Hematopoietic multipotent progenitor cell treated with erythropoietin and hydrocortisone succinate and interleukin-3 and kit ligand, for 17 days (in vitro differentiated cells): Measurements from ENCODE around the gene AURKA.
"Not testable (repeated sequence)": the region's sequence is repeated elsewhere in the genome, so short reads cannot be mapped to it uniquely, and the experiment has no call there.

Experiments used
- DNase-seq: peaks from one replicate; pipeline ENCODE4 v3.0.0-alpha.2; 2015; ENCODE audit warnings: low spot score

AURKA gene

DNA sequence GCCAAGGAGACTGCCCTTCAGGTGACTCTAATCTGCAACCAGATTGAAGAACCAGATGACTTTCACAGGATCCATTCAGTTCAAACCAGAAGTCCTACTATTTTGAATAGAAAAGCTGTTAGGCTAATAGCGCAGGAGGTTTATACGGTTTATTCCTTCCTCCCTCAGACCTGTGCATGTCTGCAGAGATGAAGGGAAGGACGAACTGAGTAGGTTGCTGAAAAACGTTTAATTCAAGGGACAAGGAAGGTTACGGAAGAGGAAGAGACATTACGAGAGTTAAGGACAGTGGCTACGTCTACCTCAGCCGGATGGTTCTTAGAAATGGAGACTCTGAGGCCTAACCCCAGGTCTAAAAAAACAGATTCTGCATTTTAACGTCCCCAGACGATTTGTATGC lies 978 bp downstream of the AURKA start:
- DNase-seq, result no peak

DNA sequence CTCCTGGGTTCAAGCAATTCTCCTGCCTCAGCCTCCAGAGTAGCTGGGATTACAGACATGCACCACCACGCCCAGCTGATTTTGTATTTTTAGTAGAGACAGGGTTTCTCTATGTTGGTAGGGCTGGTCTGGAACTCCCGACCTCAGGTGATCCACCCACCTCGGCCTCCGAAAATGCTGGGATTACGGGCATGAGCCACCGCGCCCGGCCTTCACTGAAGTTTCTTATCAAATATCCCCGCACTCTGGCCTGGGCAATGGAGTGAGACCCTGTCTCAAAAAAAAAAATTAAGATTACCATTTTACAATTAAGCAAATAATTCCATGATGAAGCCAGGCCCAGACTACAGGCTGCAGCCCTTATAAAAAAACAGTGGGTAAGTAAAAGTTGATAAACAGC lies 1.6 kb downstream of the AURKA start:
- not testable (repeated sequence) for DNase-seq

DNA sequence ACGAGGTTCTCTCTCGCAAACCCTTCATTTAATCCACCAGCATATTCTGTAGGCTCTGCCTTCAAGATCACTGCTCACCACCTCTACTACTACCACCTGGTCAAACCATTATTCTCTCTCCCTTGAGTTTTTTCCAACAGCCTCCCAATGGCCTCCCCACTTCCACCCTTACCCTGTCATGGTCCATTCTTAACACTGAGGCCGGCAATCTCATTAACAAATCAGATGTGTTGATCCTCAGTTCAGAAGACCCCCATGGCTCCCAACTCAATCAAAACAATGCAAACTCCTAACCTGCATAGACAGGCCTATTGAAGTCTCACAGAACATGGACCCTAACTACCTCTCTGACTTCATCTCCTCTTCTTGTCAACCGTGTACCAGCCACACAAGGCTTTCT lies 2.2 kb downstream of the AURKA start:
- no peak for DNase-seq

DNA sequence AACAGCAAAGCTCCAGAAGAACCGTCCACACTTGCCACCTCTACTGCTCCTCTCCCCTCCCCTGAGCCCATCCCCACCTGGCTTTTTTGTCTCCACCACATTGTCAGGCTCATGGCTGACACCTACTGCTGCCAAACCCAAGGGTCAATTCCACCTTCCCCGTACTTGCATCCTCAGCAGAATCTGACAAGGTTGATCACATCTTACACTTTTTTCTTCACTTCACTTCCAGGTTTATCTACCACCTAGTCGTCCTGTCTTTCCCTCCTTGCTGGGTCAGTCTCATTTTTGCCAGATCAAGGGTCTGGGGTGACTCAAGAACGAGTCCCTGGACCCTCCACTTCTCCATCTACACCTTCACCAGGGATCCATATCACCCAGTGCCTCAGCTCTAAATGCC lies 3.1 kb downstream of the AURKA start:
- DNase-seq, result no peak

DNA sequence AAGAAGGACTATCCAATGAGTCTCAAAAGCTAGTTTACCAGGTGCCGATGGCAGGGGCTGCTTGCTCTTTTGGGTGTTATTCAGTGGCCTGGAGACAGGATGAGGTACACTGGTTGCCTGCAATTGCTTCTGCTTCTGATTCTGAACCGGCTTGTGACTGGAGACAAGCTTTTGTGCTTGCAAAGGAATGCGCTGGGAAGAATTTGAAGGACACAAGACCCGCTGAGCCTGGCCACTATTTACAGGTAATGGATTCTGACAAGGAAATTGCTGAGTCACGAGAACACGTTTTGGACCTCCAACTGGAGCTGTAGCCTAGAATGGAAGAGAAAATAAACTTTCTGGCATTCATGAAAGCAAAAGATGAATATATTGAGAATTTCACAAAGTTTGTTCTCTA lies 5.8 kb downstream of the AURKA start:
- DNase-seq, result no peak

DNA sequence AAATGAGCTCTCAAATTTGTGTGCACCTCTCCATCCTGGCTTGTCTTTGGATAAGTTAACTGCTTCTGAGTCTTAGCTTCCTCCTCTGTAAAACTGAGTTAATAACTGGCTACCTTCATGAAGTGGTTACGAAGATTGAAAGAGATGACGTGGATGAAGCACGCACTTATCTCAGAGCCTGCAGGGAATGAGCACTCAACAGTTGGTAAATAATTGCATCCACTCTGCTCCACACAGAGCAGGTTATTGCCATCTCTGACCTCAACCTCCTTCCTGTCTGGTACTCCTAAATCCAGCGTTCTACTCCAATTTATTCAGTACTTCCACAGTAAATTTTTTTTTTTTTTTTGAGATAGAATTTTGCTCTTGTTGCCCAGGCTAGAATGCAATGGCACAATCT lies 6.9 kb downstream of the AURKA start:
- DNase-seq, result no peak

DNA sequence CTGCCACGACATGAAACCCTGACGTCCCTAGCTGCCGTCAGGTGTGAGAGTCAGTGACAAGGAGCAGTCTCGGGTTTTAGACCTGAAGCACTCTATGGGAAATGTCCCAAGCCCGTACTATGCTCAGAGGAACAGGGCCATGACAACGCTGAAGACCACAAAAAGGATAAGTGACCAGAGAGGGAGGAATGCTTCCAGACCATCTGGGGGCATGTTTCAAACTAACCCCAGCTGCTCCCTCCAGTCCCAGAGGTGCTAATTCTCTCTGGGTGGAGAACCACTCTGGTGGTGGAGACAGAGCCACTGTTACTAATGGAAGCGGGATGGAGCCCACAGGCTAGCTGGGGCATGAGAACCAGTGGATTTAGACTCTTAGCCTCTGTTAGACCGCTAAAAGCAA lies 8.7 kb downstream of the AURKA start:
- DNase-seq, result no peak

DNA sequence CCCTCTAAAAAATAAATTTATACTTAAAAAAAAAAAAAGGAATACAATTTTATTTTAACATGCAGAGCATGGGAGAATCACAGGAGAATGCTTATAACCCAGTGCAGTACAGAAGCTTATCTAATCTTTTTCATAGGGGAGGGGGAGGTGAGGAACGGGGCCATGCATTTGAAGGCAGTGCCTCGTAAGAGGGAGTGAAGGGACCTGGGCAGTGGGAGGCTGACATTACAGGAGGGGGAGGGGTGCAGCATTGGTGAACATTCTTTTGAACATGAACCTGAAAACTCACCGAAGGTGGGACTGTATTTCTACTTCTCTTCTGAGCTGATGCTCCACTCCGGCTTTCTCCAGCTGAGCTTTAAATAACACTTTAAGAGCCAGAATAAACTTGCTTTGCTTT lies 9.3 kb downstream of the AURKA start:
- no peak for DNase-seq

DNA sequence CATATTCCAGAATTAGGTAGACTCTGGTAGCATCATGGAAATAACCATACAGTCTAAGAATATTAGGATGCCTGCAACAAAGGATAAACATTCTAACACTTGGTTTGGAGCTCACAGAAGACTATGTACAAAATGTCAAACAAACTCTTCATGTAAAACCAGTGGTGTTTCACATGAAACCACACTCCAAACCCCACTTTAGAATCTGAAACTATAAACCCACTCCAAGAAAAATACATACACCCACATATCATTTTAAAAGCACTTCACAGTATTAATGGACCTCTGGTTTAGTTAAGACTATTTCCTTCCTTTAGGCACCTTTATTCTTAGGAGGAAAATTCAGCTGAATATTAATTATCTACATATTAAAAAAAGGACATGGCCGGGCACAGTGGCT lies 10.5 kb downstream of the AURKA start:
- DNase-seq, result no peak

DNA sequence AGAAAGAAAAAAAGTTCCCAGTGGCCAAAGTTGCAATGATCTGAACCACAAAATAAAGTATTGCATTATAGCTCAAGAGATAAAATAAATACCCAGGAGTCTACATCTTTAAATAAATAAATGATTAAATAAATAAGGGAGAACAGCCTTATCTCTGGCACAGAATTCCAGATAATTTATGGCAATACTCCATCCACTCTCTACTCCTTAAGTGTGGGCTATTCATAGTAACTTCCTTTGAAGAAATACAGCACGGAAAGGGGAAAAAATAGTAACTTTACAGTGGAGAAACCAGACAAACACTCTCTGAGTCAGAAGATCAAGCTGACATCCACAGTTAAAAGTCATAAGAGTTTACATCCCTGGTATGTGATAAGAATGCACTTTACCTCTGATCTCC lies 11.6 kb downstream of the AURKA start:
- no peak for DNase-seq

DNA sequence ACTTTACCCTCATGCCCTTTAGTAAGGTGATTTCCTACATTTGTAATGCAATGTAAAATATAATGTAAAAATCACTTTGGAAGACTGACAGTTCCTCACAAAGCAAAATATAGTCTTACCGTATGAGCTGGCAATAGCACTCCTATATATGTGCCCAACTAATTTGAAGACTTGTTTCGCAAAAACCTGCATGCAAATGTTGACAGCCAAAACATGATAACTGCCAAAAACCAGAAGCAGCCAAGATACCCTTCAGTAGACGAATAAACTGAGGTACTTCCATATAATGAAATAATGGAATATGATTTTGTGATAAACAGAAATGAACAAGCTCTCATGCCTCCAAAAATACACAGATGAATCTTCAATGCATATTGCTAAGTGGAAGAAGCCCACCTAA lies 13.6 kb downstream of the AURKA start:
- DNase-seq, result no peak

DNA sequence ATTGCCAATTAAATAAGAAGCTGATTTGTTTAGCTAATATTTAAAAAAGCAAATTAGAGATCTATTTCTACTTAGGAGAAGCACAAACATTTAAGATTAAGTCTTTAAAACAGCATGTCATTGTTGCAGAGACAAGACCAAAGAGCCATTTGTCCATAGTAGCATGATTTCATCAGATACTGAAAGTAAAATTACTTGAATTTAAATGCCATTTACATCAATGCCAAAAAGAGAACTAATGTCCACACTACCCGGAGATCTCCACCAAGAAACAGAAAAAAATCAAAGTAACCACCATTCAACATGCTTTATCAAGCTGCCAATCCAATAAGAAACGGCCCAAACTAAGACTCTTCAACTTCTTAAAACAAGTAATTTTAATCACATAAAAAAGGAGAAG lies 15.7 kb downstream of the AURKA start:
- no peak for DNase-seq

DNA sequence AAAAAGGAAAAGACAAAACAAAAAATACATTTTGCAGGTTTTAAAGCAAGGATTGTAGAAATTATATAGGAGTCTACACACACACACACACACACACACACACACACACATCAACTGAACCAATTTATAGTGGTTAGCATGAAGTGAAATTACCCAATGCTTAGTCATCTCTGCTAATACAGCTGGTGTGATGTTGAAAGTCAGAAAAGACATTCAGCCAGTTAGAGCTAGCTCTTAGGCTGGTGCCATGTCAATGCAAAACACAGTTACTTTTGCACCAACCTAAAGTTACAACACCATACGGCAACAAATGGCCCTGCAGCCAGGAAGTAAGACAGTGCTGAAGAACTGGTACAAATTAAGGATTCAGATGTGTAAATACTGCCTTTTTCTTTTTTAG lies 18.1 kb downstream of the AURKA start:
- peak; percentile 22 for DNase-seq

DNA sequence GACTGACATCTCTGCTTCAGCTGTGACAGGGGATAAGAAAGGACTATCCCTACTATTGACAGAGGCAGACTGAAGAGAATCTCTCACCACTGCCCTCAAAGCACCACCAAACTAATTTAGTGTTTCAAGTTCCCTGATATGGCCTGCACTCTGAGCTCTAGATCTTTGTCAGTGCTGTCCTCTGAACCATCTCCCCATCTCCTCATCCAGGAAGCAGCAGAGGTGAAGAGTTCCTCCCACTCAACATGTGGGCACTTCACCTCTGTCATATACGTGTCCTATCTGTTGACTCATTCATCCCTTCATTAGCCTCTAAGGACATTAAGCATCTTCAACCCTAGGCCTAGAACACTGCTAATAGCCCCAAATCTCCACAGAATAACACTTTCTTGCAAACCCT lies 19.2 kb downstream of the AURKA start:
- DNase-seq, result no peak

DNA sequence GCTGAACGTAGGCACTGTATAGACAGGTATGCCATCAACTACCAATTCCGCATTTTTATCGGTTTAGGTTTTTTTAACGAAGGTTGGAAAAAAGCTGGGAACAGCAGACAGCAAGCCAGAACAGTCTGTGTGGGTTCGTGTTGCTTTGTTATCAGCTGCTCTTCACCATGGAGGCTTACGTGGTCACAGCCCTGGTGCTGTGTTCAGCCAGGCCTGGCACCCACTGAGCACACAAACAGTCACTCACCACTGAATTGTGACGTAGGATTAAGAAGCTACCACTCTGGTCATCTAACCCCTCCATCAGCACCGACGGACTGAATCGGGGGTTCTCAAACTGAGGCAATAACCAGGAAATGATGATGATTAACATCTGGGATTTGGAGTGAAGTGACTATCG lies 20.0 kb downstream of the AURKA start:
- DNase-seq, result no peak

DNA sequence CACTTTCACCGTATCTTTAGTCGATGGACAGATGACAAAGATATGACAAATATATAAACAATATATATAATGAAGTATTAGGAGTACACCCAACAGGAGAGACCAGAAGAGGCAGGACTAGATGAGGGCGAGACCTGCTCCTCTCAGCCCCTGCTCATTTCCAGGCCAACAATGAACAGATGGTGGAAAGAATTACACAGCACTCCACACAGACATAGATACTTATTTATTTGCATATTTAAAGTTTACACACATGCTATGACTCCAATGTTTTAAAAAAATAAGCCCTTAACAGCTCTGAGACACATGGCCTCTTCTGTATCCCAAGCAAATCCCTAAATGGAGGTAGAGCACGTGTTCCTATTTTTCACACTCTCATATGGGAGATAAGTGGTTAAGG lies 22.8 kb downstream of the AURKA start:
- no peak for DNase-seq

DNA sequence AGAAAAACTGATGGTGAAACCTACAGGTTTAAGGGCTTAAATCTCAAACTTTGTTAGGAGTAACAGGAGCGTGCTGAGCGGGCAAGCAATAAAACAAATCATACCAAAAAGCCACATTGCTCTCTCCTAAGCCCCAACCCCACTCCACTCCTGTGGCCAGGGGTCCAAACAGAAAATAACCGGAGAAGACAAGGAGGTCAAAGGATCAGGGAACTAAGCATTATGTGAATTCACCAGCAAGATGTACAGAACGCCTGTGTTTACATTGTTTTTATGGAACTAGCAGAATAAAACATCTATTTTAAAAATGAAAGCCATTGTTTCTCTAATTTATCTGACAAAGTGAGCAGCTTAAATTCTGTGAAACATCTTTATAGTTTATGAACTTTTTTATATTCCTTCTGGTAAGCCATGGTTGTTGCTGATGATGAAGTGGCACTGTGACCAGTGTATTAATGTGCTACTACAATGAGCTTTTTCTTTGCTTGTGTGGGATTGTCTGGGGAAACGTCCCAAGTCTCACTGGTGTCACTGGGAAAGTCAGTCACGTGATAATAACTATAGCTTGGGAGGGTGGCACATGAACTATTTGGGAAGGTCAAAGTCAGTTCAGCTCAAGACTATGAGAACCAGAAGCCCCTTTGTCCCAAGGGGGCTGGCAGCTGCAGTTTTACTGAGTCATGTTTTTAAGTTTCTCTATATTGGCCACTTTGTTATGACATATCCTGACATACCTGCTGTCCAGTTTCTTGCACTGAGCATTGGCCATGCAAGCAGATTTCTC lies 23.5 kb downstream of the AURKA start:
- no peak for DNase-seq

DNA sequence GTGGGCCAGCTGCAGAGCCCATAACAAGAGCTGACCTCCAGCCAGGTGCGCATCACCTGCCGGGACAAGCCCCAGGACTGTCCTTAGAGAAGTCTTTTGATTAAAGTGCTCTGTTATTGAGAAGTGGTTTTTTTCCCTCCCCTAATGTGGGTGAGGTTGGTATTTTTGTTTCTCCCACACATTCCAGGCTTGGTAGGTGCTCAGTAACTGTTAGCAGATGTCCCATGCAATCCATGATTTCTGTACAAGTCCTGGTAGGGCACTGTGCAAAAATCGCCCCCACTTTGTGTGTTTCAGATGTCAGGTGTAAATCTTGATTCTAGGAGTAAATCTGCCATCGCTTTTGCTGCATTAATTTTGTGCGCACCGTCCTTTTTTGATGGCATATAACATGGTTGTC lies 28.5 kb downstream of the AURKA start:
- DNase-seq, result peak; percentile 52

DNA sequence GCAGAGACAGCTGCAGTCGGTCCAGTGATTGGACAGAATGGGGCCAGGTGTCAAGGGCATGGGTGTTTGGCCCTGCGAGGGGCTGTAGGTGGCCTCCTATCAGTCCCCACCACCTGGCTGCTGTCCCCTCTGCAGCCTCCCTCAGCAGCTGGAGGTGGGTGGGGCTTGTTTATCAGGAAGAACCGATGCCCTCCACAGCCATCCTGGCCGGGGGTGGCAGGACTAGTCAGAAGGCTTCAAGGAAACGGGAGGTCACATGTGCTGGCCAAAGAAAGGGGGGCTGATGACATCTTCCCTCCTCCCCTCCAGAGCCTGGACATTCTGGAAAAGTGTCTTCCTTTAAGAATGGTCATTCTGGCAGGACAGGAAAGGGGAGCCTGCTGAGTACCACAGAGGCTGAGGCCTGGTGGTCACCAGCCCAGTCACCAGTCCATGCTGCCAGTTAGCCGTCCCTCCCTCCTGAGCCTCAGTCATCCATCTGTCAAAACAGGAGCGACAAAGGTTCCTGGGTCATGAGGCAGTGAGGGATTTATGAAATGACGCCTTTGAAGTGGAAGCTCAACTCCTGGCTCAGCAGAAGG lies 29.1 kb downstream of the AURKA start:
- peak; percentile 95 for DNase-seq

DNA sequence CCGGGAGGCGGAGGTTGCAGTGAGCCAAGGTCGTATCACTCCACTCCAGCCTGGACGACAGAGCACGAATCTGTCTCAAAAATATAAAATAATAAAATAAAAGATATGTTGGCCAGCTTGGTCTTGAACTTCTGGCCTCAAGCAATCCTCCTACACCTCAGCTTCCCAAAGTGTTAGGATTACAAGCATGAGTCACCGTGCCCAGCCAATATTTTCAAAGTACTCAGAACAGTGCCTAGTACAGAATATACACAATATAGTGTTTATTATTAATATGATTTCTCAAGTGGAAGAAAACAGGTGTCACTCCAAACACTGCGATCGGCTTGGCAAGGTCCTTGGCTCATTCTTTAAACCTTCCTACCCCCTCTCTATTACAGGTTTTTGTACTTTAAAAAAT lies 30.1 kb downstream of the AURKA start:
- DNase-seq, result peak; percentile 62

DNA sequence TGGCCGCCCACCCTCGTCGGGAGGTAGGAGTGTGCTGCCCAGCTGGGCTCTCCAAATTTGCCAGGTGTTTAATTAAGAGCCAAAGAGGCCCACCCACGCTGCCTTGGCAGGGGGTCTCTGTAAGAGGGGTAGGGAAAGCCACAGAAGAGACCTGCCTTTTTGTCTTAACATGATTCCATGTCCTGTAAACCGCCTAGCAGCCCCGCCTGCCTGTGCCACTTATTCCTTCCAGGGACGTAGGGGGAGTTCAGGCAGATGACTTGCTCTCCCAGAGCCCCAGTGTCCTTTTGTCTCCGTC lies 31.2 kb downstream of the AURKA start:
- DNase-seq, result no peak

DNA sequence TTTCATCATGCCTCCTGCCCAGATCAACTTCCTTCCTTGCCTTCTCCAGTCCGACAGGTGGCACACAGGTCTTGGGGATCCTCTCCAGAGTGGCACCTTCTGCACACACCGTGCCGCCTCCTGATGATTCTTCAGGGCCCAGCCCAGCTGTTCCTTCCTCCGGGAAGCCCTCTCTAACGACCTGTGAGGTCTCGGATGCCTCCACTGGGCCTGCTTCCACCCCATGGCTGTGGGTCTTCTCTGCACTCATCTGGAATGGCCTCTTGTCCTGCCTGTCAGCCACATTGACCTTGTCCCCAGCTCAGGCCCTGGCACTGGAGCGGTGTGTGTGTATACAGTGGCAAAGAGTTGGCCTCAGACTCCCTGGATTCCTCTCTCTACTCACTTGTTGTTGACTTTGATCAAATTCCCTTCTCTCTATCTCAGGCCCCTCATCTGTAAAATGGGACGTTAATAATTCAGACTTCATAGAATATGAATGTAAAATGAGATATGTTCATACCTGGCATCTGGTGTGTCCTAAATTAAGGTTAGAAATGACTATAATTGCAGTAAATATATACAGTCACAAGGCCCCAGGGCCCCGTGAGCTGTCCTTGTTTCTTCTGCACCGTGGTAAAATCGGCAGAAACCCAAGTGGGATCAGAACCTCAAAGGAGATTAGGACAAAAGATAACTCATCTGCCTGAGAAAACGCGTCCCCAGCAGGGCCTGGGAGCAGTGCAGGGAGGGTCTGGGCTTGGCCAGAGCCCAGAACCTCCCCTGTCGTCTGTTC lies 31.7 kb downstream of the AURKA start:
- DNase-seq, result peak; percentile 67
